K562 (cell line): ENCODE data around the gene CCDC141. TPM values are rescaled to one million over a fixed set of nuclear protein-coding genes. Genes with fewer than 3 reads are reported as not detected.

Source experiments
- ATAC-seq: fragments of 200-7000 bp; cut with Tn5 transposase; 3 replicates; pipeline ENCODE4 v1.9.1; 2020; ENCODE audit warnings: moderate library complexity
- Bru-seq: library from RNA; stranded (reverse); fragments of 400-500 nt; gene quantifications from one replicate; lab custom pipeline; 2021; lab: Mats Ljungman, UMichigan
- BruChase-seq, 2 experiments: library from RNA; stranded (reverse); fragments of 400-500 nt; gene quantifications; one replicate each; lab custom pipeline; 2021; lab: Mats Ljungman, UMichigan
- BruUV-seq: library from RNA; stranded (reverse); fragments of 400-500 nt; replicated peaks from 2 replicates; lab custom pipeline; 2021; lab: Mats Ljungman, UMichigan
- CTCF ChIA-PET: fragments of 300-600 bp; formaldehyde crosslinking; extraction: SDS; loops from one replicate; lab custom pipeline; 2021; ENCODE audit warnings: low intra/inter-chr PET ratio; lab: Yijun Ruan, JAX
- POLR2A ChIA-PET: fragments of 300-600, 350-650 bp; sonication (Branson Sonifier 250); formaldehyde crosslinking; extraction: SDS; loops from one replicate; lab custom pipeline; 2021; ENCODE audit warnings: antibody characterized with exemption, inconsistent platforms; lab: Yijun Ruan, JAX
- DNase-seq, 4 experiments: peaks; one replicate each; pipeline versions ENCODE4 v3.0.0 to v3.0.0-alpha.2; 2011 to 2018; ENCODE audit warnings: low spot score in 3 of 4, mixed read lengths in 3 of 4; ENCODE audit errors: extremely low read depth in 1 of 4
- FAIRE-seq: peaks from 2 replicates; lab custom pipeline; 2011; peaks lifted over from hg19 to GRCh38; lab: Jason Lieb, UNC
- H2AFZ ChIP-seq: 2 replicates; pipeline ENCODE4 v1.6.0; 2011; ENCODE audit warnings: low read depth, low read length, control low read depth, inconsistent platforms
- H3K27ac ChIP-seq: fragments of 200-600 bp; 3 replicates; pipeline ENCODE4 v1.8.0; 2011; ENCODE audit warnings: low read depth, mild to moderate bottlenecking, control low read depth, inconsistent platforms, low read length, moderate library complexity, mixed read lengths; ENCODE audit errors: extremely low read depth
- H3K27me3 ChIP-seq, 2 experiments: fragments of 300-600 bp in 1 of 2; 2 replicates in 1 of 2; 3 replicates in 1 of 2; pipeline versions ENCODE4 v1.6.0 to v1.8.0; 2011; ENCODE audit warnings: inconsistent platforms in 2 of 2, low read length in 2 of 2, mild to moderate bottlenecking in 1 of 2, mixed read lengths in 1 of 2, moderate library complexity in 1 of 2; ENCODE audit not compliant: control insufficient read depth in 2 of 2, insufficient read depth in 2 of 2
- H3K36me3 ChIP-seq: fragments of 300-600 bp; 3 replicates; pipeline ENCODE4 v1.8.0; 2011; ENCODE audit warnings: mild to moderate bottlenecking, low read length, inconsistent platforms; ENCODE audit not compliant: control insufficient read depth, insufficient read depth
- H3K4me1 ChIP-seq, 2 experiments: fragments of 200-600 bp in 1 of 2; replicated peaks in 1 of 2; 2 replicates in 1 of 2; 3 replicates in 1 of 2; pipeline versions ENCODE4 v1.5.1 to v1.8.0; 2011; ENCODE audit warnings: inconsistent platforms in 2 of 2, low read length in 2 of 2, mild to moderate bottlenecking in 1 of 2, mixed read lengths in 1 of 2, moderate library complexity in 1 of 2; ENCODE audit not compliant: control insufficient read depth in 2 of 2, insufficient read depth in 2 of 2
- H3K4me2 ChIP-seq: 2 replicates; pipeline ENCODE4 v1.6.1; 2011; ENCODE audit warnings: low read length, control low read depth, inconsistent platforms, mixed read lengths; ENCODE audit not compliant: insufficient read depth
- H3K4me3 ChIP-seq: fragments of 200-600 bp; sonication (generic), shearing (Covaris generic); 2 replicates; pipeline ENCODE4 v1.5.1; 2016; ENCODE audit warnings: control low read depth, inconsistent platforms
- H3K79me2 ChIP-seq: fragments of 200-600 bp; 3 replicates; pipeline ENCODE4 v1.8.0; 2011; ENCODE audit warnings: low read length, inconsistent platforms; ENCODE audit not compliant: control insufficient read depth, insufficient read depth
- H3K9ac ChIP-seq, 2 experiments: 2 replicates each; pipeline versions ENCODE4 v1.6.0 to v1.6.1; 2011; ENCODE audit warnings: low read depth in 2 of 2, low read length in 2 of 2, control low read depth in 1 of 2, inconsistent platforms in 1 of 2, mild to moderate bottlenecking in 1 of 2, mixed read lengths in 1 of 2; ENCODE audit not compliant: insufficient read depth in 1 of 2
- H3K9me1 ChIP-seq: one replicate; pipeline ENCODE4 v1.6.0; 2011; ENCODE audit warnings: inconsistent platforms, mild to moderate bottlenecking, low read length, moderate library complexity; ENCODE audit not compliant: control insufficient read depth, insufficient read depth
- H3K9me3 ChIP-seq: replicated peaks from 2 replicates; pipeline ENCODE4 v1.5.1; 2011; ENCODE audit warnings: low read depth, low read length, inconsistent platforms; ENCODE audit not compliant: control insufficient read depth, insufficient read depth
- H4K20me1 ChIP-seq: replicated peaks from 2 replicates; pipeline ENCODE4 v1.6.1; 2011; ENCODE audit warnings: low read length, inconsistent platforms, mixed read lengths; ENCODE audit not compliant: control insufficient read depth, insufficient read depth
- CBX2 ChIP-seq: fragments of 200-600 bp; sonication (generic); IDR thresholded peaks from one replicate; pipeline ENCODE4 v1.6.1; 2012; ENCODE audit warnings: mild to moderate bottlenecking, low read length, inconsistent platforms; ENCODE audit not compliant: insufficient read depth, poor library complexity, severe bottlenecking
- DDX20 ChIP-seq: fragments of 450-650 bp; IDR thresholded peaks from 2 replicates; pipeline ENCODE4 v1.6.1; 2016; ENCODE audit warnings: missing genetic modification characterization, low read depth, mild to moderate bottlenecking, missing compliant biosample characterization, moderate library complexity
- GTF2F1 ChIP-seq: IDR thresholded peaks from 2 replicates; pipeline ENCODE4 v1.6.1; 2011; ENCODE audit warnings: low read depth, low read length, improper control_type of control experiment
- L3MBTL2 ChIP-seq: fragments of 450-650 bp; IDR thresholded peaks from 2 replicates; pipeline ENCODE4 v1.6.1; 2016; ENCODE audit warnings: mild to moderate bottlenecking, moderate library complexity
- MAZ ChIP-seq, 2 experiments: fragments of 450-650 bp in 1 of 2; sonication (generic) in 1 of 2; formaldehyde crosslinking; IDR thresholded peaks in 1 of 2; conservative IDR thresholded peaks in 1 of 2; 2 replicates each; pipeline versions ENCODE4 v1.4.0 to v1.5.0; 2020; ENCODE audit warnings: mild to moderate bottlenecking in 1 of 2, missing genetic modification reagents in 1 of 2
- NFYB ChIP-seq: IDR thresholded peaks from 2 replicates; pipeline ENCODE4 v1.6.1; 2011; ENCODE audit warnings: mild to moderate bottlenecking, moderate library complexity; ENCODE audit not compliant: insufficient read length; ENCODE audit errors: extremely low read depth
- NR3C1 ChIP-seq: sonication (generic); formaldehyde crosslinking; IDR thresholded peaks from 2 replicates; pipeline ENCODE4 v1.8.1; 2022; ENCODE audit warnings: missing genetic modification reagents
- RFX1 ChIP-seq: fragments of 450-650 bp; IDR thresholded peaks from 2 replicates; pipeline ENCODE4 v1.6.1; 2016; ENCODE audit warnings: mild to moderate bottlenecking, moderate library complexity
- SMARCA5 ChIP-seq: fragments of 450-650 bp; IDR thresholded peaks from 2 replicates; pipeline ENCODE4 v1.6.1; 2016
- STAG1 ChIP-seq: sonication (generic); formaldehyde crosslinking; IDR thresholded peaks from 2 replicates; pipeline ENCODE4 v1.5.0; 2020; ENCODE audit warnings: missing genetic modification reagents, borderline replicate concordance
- THRB ChIP-seq: fragments of 450-650 bp; formaldehyde crosslinking; conservative IDR thresholded peaks from 2 replicates; pipeline ENCODE4 v1.4.0; 2022; ENCODE audit warnings: mild to moderate bottlenecking, missing genetic modification characterization
- XRCC5 ChIP-seq: fragments of 200-400 bp; formaldehyde crosslinking; IDR thresholded peaks from 2 replicates; pipeline ENCODE4 v1.6.1; 2017; ENCODE audit warnings: low read depth, mild to moderate bottlenecking, low read length
- ZBTB33 ChIP-seq: sonication (generic); formaldehyde crosslinking; IDR thresholded peaks from 2 replicates; pipeline ENCODE4 v1.8.1; 2023; ENCODE audit warnings: mild to moderate bottlenecking, missing genetic modification reagents
- ZNF146 ChIP-seq: IDR thresholded peaks from one replicate; pipeline ENCODE4 v1.6.1; 2018; ENCODE audit warnings: missing compliant biosample characterization; ENCODE audit not compliant: unreplicated experiment
- ZNF707 ChIP-seq: fragments of 250-450 bp; sonication (Bioruptor Pico); conservative IDR thresholded peaks from 2 replicates; pipeline ENCODE4 v1.8.0; 2022; ENCODE audit warnings: inconsistent platforms, mild to moderate bottlenecking, moderate library complexity
- ZZZ3 ChIP-seq: fragments of 450-650 bp; IDR thresholded peaks from 2 replicates; pipeline ENCODE4 v1.6.1; 2016; ENCODE audit warnings: antibody characterized with exemption, mild to moderate bottlenecking, moderate library complexity
- WGBS: fragments of 100-300 bp; shearing (Covaris generic); methylation state at CpG from one replicate; pipeline ENCODE4 v1.1.6; 2016; ENCODE audit warnings: low coverage, mixed read lengths; ENCODE audit not compliant: insufficient coverage; ENCODE audit errors: missing lambda C conversion rate; 5-methylcytosine and 5-hydroxymethylcytosine counted together
- in situ Hi-C: fragments of 300-500 bp; cut with MboI; formaldehyde crosslinking; loops from 4 replicates; pipeline ENCODE4 v1.15.0; 2018; ENCODE audit warnings: inconsistent platforms, mixed read lengths
- intact Hi-C: fragments of 100-400 bp; cut with micrococcal nuclease; formaldehyde crosslinking; loops from 2 replicates; pipeline ENCODE4 v1.14.2; 2022
- long read RNA-seq, 3 experiments: library from polyadenylated mRNA in 2 of 3; library from RNA in 1 of 3; unstranded in 2 of 3; stranded (forward) in 1 of 3; transcript quantifications; one replicate each; pipeline ENCODE4 v2.0.0, GENCODE V29; 2019 to 2022
- polyA minus RNA-seq, 3 experiments: library from RNA; depleted of rRNA, polyadenylated mRNA; stranded (reverse); fragments of >200 nt; gene quantifications; 2 replicates each; pipeline ENCODE4 v1.2.3, GENCODE V29; 2011
- polyA plus RNA-seq, 8 experiments: library from polyadenylated mRNA; depleted of rRNA in 4 of 8; stranded (reverse) in 5 of 8; unstranded in 3 of 8; fragments of >200 nt; fragmentation: Nextera tagmentation in 2 of 8; fragmentation: Illumina TruSeq in 1 of 8; extraction: Ambion mirVana in 2 of 8; extraction: Trizol in 1 of 8; gene quantifications; 2 replicates each; pipeline versions ENCODE4 v1.2.1 to v1.2.3, GENCODE V29; 2011 to 2014; ENCODE audit warnings: inconsistent platforms in 1 of 8, missing spikeins in 1 of 8
- total RNA-seq, 7 experiments: library from RNA; depleted of rRNA in 6 of 7; stranded (reverse); fragments of >200 nt in 6 of 7; fragmentation: Illumina TruSeq in 2 of 7; extraction: Trizol in 2 of 7; gene quantifications; 2 replicates each; pipeline versions ENCODE4 v1.2.1 to v1.2.3, GENCODE V29; 2011 to 2021; ENCODE audit warnings: low replicate concordance in 1 of 7

CCDC141 gene
- total RNA-seq (2011; cell fraction: chromatin; rRNA removed; ENCODE audit: low replicate concordance) = not detected in 2 replicates
- not detected in 2 replicates for total RNA-seq (2011; cell fraction: nucleolus; rRNA removed)
- not detected in 2 replicates for total RNA-seq (2011; cell fraction: nucleoplasm; rRNA removed)
- not detected in 2 replicates for total RNA-seq (2014; rRNA removed)
- not detected in 2 replicates for total RNA-seq (2014; rRNA removed; fragmentation: Illumina TruSeq; extraction: Trizol)
- total RNA-seq (2015; rRNA removed; fragmentation: Illumina TruSeq; extraction: Trizol) = not detected in 2 replicates
- total RNA-seq (2021) = 0.09 TPM in 2 replicates
- not detected in 2 replicates for polyA plus RNA-seq (2011; rRNA removed)
- polyA plus RNA-seq (2011; cell fraction: cytosol; rRNA removed) = not detected in 2 replicates
- not detected in 2 replicates for polyA plus RNA-seq (2011; cell fraction: nucleus; rRNA removed)
- polyA plus RNA-seq (2012) = not detected in 2 replicates
- not detected in 2 replicates for polyA plus RNA-seq (2014; fragmentation: Illumina TruSeq; extraction: Trizol)
- polyA plus RNA-seq (2014; fragmentation: Nextera tagmentation; extraction: Ambion mirVana) = not detected
- not detected in 2 replicates for polyA plus RNA-seq (2014; rRNA removed)
- polyA minus RNA-seq (2011; rRNA and poly(A)+ RNA removed) = not detected in 2 replicates
- polyA minus RNA-seq (2011; cell fraction: cytosol; rRNA and poly(A)+ RNA removed) = not detected in 2 replicates
- not detected in 2 replicates for polyA minus RNA-seq (2011; cell fraction: nucleus; rRNA and poly(A)+ RNA removed)
- percentile 1 among the genes with signal in this experiment for Bru-seq, nascent RNA
- BruChase-seq, experiment 1, labeled RNA remaining after a 2-hour chase = percentile 1 among the genes with signal in this experiment
- BruChase-seq, experiment 2, labeled RNA remaining after a 6-hour chase = percentile 1 among the genes with signal in this experiment
- long read RNA-seq, experiment 1 = 0 reads
- long read RNA-seq, experiment 2 = 0 reads
- long read RNA-seq, experiment 3 = 0 reads

GRCh38 chr2:179049546-179050311 lies at the start of gene CCDC141:
Gene CCDC141, minus strand, starts transcription at chr2:179050137. Its CDS starts 196 bp downstream, at chr2:179049941.
- in situ Hi-C loops (no loop called here), intact Hi-C loops (no loop called here)
- H3K27ac ChIP-seq = no peak within 1 kb of the TSS
- no peak within 1 kb of the TSS for H3K4me3 ChIP-seq
- DNase-seq (no peak), FAIRE-seq (no peak), ATAC-seq (no peak)
- POLR2A ChIA-PET = no interaction called here
- H3K79me2 ChIP-seq = no peaks in the 10 kb centered on the region
- no peaks in the 10 kb centered on the region for H3K27me3 ChIP-seq
- no peaks in the 10 kb centered on the region for H3K4me1 ChIP-seq
- H3K9ac ChIP-seq = no peak within 1 kb of the TSS
- BruUV-seq = no TSS peak
- H3K9me3 ChIP-seq = no peaks in the 10 kb centered on the region
- H4K20me1 ChIP-seq = no peaks in the 10 kb centered on the region
- no peaks in the 10 kb centered on the region for H3K9me1 ChIP-seq
- no peak within 1 kb of the TSS for H2AFZ ChIP-seq
- CTCF ChIA-PET = interaction anchor here (0.7 kb wide), 1 partner anchor 1161 kb away, joined by 5 read pairs; no protein-coding TSS in a partner anchor
- H3K36me3 ChIP-seq = no peaks in the 10 kb centered on the region
- no peak within 1 kb of the TSS for H3K4me2 ChIP-seq
- WGBS = 1% methylated on average over 12 of the region's 12 CpGs
- no peak for TF ChIP-seq DDX20 (tag)
- no peak for TF ChIP-seq RFX1
- TF ChIP-seq NR3C1 (CRISPR knock-in tag) = no peak
- no peak for TF ChIP-seq STAG1 (CRISPR knock-in tag)
- TF ChIP-seq THRB = no peak
- no peak for TF ChIP-seq NFYB
- no peak for TF ChIP-seq ZBTB33 (CRISPR knock-in tag)
- no peak for TF ChIP-seq ZNF146 (CRISPR knock-in tag)
- no peak for TF ChIP-seq GTF2F1
- no peak for TF ChIP-seq L3MBTL2
- TF ChIP-seq ZNF707 = no peak
- no peak for TF ChIP-seq XRCC5
- no peak for TF ChIP-seq CBX2
- no peak for TF ChIP-seq SMARCA5
- no peak for TF ChIP-seq ZZZ3
- no peak for TF ChIP-seq MAZ (CRISPR knock-in tag; conservative IDR thresholded peaks at IDR 0.05 in 1 of 2, IDR thresholded peaks at IDR 0.05 in 1 of 2)
